Skeletal muscle tissue (tissue), 4 donors: ENCODE data around the gene TNFRSF18. TPM values are rescaled to one million over a fixed set of nuclear protein-coding genes. Genes with fewer than 3 reads are reported as not detected.

Experiments
- H3K27ac ChIP-seq: one replicate; pipeline ENCODE4 v1.7.0; 2013; ENCODE audit warnings: mild to moderate bottlenecking, low read depth, low read length, inconsistent platforms
- H3K27me3 ChIP-seq, 3 donors: one replicate each; pipeline ENCODE4 v1.7.0; 2013; ENCODE audit warnings: low read length in 3 of 3; ENCODE audit not compliant: control insufficient read depth in 3 of 3, insufficient read depth in 3 of 3
- H3K36me3 ChIP-seq, 3 donors: one replicate each; pipeline ENCODE4 v1.7.0; 2013; ENCODE audit warnings: low read length in 3 of 3; ENCODE audit not compliant: control insufficient read depth in 3 of 3, insufficient read depth in 3 of 3
- H3K4me1 ChIP-seq, 3 donors: one replicate each; pipeline ENCODE4 v1.7.0; 2013; ENCODE audit warnings: low read length in 3 of 3, mild to moderate bottlenecking in 3 of 3; ENCODE audit not compliant: control insufficient read depth in 3 of 3, insufficient read depth in 3 of 3
- H3K4me3 ChIP-seq, 3 donors: one replicate each; pipeline ENCODE4 v1.7.0; 2013; ENCODE audit warnings: low read length in 3 of 3
- H3K9ac ChIP-seq, 3 donors: one replicate each; pipeline ENCODE4 v1.7.0; 2013; ENCODE audit warnings: low read length in 3 of 3, mild to moderate bottlenecking in 3 of 3, moderate library complexity in 2 of 3, low read depth in 1 of 3
- H3K9me3 ChIP-seq, 3 donors: one replicate each; pipeline ENCODE4 v1.7.0; 2013; ENCODE audit warnings: low read length in 3 of 3; ENCODE audit not compliant: control insufficient read depth in 3 of 3
- total RNA-seq: library from RNA; depleted of rRNA; stranded (reverse); fragments of >200 nt; gene quantifications from one replicate; pipeline ENCODE4 v1.2.3, GENCODE V29; 2014
- donor health status: Osteomylitis.

Gene TNFRSF18
- total RNA-seq, 1 donor from 2014 or later, result 1.6 TPM

- no peak overlapping the region for H3K9ac ChIP-seq
- no peaks in the 10 kb centered on the region for H3K9me3 ChIP-seq
- peaks cover 0 to 10% (median 0%) of the 10 kb centered on the region in 3 donors for H3K4me1 ChIP-seq
- peaks cover 0 to 17% (median 15%) of the 10 kb centered on the region in 3 donors for H3K27me3 ChIP-seq
- H3K27ac ChIP-seq, result no peak overlapping the region
- H3K36me3 ChIP-seq, result no peaks in the 10 kb centered on the region
- no peak overlapping the region for H3K4me3 ChIP-seq
These were observed 21.2 kb downstream of the TNFRSF18 start for GRCh38 chr1:1185101-1185765.

GRCh38 chr1:1183833-1184775, 22.3 kb downstream of the TNFRSF18 start:
- no peaks in the 10 kb centered on the region for H3K9me3 ChIP-seq
- no peak overlapping the region for H3K27ac ChIP-seq

GRCh38 chr1:1183221-1183747, 23.1 kb downstream of the TNFRSF18 start:
- H3K27ac ChIP-seq, result no peak overlapping the region
- no peak overlapping the region for H3K4me3 ChIP-seq
- no peaks in the 10 kb centered on the region for H3K36me3 ChIP-seq
- peaks cover 0 to 10% (median 0%) of the 10 kb centered on the region in 3 donors for H3K4me1 ChIP-seq
- H3K9ac ChIP-seq, result no peak overlapping the region
- no peaks in the 10 kb centered on the region for H3K9me3 ChIP-seq
- H3K27me3 ChIP-seq, result peaks cover 4 to 25% (median 21%) of the 10 kb centered on the region in 3 donors

More at GRCh38 chr1:1183833-1184775, 22.3 kb downstream of the TNFRSF18 start:
- Histone ChIP-seq H3K4me3 (no peak overlapping the region), H3K4me1 (peaks cover 0 to 10% (median 0%) of the 10 kb centered on the region in 3 donors), H3K27me3 (peaks cover 3 to 25% (median 15%) of the 10 kb centered on the region in 3 donors), H3K9ac (no peak overlapping the region), H3K36me3 (no peaks in the 10 kb centered on the region)

- Histone ChIP-seq H3K9ac (no peak overlapping the region), H3K27me3 (peaks cover 8 to 30% (median 26%) of the 10 kb centered on the region in 3 donors), H3K36me3 (no peaks in the 10 kb centered on the region), H3K4me3 (no peak overlapping the region), H3K27ac (no peak overlapping the region), H3K4me1 (peaks cover 0 to 10% (median 0%) of the 10 kb centered on the region in 3 donors), H3K9me3 (no peaks in the 10 kb centered on the region)
These were observed 23.7 kb downstream of the TNFRSF18 start for GRCh38 chr1:1182491-1183220.

GRCh38 chr1:1181938-1182410, 24.4 kb downstream of the TNFRSF18 start:
- Histone ChIP-seq H3K4me3 (no peak overlapping the region), H3K9ac (no peak overlapping the region), H3K36me3 (no peaks in the 10 kb centered on the region), H3K4me1 (peaks cover 0 to 10% (median 0%) of the 10 kb centered on the region in 3 donors), H3K27me3 (peaks cover 14 to 33% (median 31%) of the 10 kb centered on the region in 3 donors), H3K27ac (no peak overlapping the region), H3K9me3 (no peaks in the 10 kb centered on the region)

- H3K9ac ChIP-seq, result no peak overlapping the region
- H3K9me3 ChIP-seq, result no peaks in the 10 kb centered on the region
- H3K4me3 ChIP-seq, result no peak overlapping the region
- H3K4me1 ChIP-seq, result peaks cover 0 to 10% (median 0%) of the 10 kb centered on the region in 3 donors
- H3K27me3 ChIP-seq, result peaks cover 21 to 37% (median 36%) of the 10 kb centered on the region in 3 donors
- H3K27ac ChIP-seq, result no peak overlapping the region
- H3K36me3 ChIP-seq, result no peaks in the 10 kb centered on the region
These were observed 25.1 kb downstream of the TNFRSF18 start for GRCh38 chr1:1181129-1181937.

GRCh38 chr1:1179983-1180861, 26.2 kb downstream of the TNFRSF18 start:
- H3K27me3 ChIP-seq, result peaks cover 29 to 48% (median 47%) of the 10 kb centered on the region in 3 donors
- no peak overlapping the region for H3K27ac ChIP-seq
- no peak overlapping the region for H3K9ac ChIP-seq
- H3K4me3 ChIP-seq, result no peak overlapping the region
- no peaks in the 10 kb centered on the region for H3K9me3 ChIP-seq
- no peaks in the 10 kb centered on the region for H3K36me3 ChIP-seq
- peaks cover 0 to 10% (median 0%) of the 10 kb centered on the region in 3 donors for H3K4me1 ChIP-seq

- Histone ChIP-seq H3K9ac (no peak overlapping the region), H3K27ac (no peak overlapping the region), H3K27me3 (peaks cover 30 to 50% (median 50%) of the 10 kb centered on the region in 3 donors), H3K4me3 (no peak overlapping the region), H3K9me3 (no peaks in the 10 kb centered on the region), H3K4me1 (peaks cover 0 to 10% (median 0%) of the 10 kb centered on the region in 3 donors), H3K36me3 (no peaks in the 10 kb centered on the region)
These were observed 26.9 kb downstream of the TNFRSF18 start for GRCh38 chr1:1179346-1179982.
